ENCODE measurements around the gene PRDM16.

PRDM16 gene

DNA sequence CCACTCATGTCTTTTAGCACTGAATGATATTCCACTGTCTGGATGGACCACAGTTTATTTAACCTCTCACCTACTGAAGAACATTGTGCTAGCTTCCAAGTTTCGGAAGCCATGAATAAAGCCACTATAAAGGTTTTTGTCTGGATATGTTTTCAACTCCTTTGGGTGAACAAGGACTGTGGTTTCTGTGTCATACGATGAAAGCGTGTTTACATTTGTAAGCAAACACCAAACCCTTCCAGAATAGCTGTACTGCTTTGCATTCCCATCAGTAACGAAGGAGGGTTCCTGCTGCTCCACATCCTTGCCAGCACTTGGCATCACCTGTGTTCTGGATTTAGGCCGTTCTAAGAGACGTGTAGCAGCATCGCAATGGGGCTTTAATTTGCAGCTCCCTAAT lies 374.8 kb downstream of the PRDM16 start:
- no peak for TF ChIP-seq CTCF (conservative IDR thresholded peaks at IDR 0.05)
- no peak for TF ChIP-seq ZFX (IDR thresholded peaks at IDR 0.05)
- H3K27ac ChIP-seq: no peak overlapping the region

- no peak overlapping the region for H3K27ac ChIP-seq
- no peak for TF ChIP-seq ZFX (IDR thresholded peaks at IDR 0.05)
- TF ChIP-seq CTCF (conservative IDR thresholded peaks at IDR 0.05): no peak
These were observed 375.3 kb downstream of the PRDM16 start for GRCh38 chr1:3444298-3444697.

DNA sequence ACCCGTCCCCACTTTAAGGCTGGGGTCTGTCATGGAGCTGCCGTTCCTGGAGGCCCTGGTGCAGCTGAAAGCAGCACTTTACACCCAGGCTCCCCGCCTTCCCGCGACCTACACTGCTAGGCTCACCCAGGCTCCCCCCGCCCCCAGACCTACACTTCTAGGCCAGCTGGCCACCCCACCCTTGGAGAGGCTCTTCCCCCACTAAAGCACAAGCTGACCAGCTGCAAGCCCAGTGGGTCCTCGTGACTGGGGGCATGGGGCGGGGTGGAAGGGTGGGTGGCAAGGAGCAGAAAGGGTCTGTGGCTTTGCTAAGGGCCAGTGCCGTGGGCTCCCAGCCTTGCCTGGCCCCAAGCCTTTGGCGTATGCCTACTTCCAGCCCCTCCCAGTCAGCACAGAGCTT lies 375.7 kb downstream of the PRDM16 start:
- TF ChIP-seq ZFX (IDR thresholded peaks at IDR 0.05): no peak
- no peak for TF ChIP-seq CTCF (conservative IDR thresholded peaks at IDR 0.05)
- H3K27ac ChIP-seq: no peak overlapping the region

GRCh38 chr1:3450202-3450863 lies 381.3 kb downstream of the PRDM16 start:
- H3K27ac ChIP-seq: no peak overlapping the region
- TF ChIP-seq ZFX (IDR thresholded peaks at IDR 0.05): no peak
- TF ChIP-seq CTCF (conservative IDR thresholded peaks at IDR 0.05): no peak

GRCh38 chr1:3450983-3451382 lies 382.0 kb downstream of the PRDM16 start:
- TF ChIP-seq ZFX (IDR thresholded peaks at IDR 0.05): no peak
- H3K27ac ChIP-seq: no peak overlapping the region

GRCh38 chr1:3451994-3452865 lies 383.2 kb downstream of the PRDM16 start:
- no peak for TF ChIP-seq ZFX (IDR thresholded peaks at IDR 0.05)
- TF ChIP-seq CTCF (conservative IDR thresholded peaks at IDR 0.05): no peak
- H3K27ac ChIP-seq: no peak overlapping the region

DNA sequence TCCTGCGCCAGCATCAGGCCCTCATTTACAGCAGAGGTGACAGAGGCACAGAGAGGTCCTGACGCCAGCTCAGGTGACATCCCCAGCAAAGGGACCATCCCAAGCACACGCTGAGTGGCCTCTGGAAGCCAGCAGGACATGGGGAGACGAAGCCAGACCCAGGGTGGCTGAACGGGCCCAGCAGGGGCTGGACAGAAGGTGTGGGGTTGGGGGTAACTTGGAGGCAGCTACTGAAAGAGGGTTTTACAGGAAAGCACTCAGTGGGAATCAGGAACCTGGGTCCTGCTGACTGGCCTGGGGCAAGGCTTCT lies 383.8 kb downstream of the PRDM16 start:
- TF ChIP-seq CTCF (conservative IDR thresholded peaks at IDR 0.05) (no peak), ZFX (IDR thresholded peaks at IDR 0.05) (no peak)
- no peak overlapping the region; the same call in 1 of the 2 replicates for H3K27ac ChIP-seq

All from C4-2B (cell line).